ENCODE measurements around the gene SYTL5. TPM values are rescaled to one million over a fixed set of nuclear protein-coding genes. Genes with fewer than 3 reads are reported as not detected.

SYTL5 gene
- total RNA-seq, 1 donor from 2014 or later, result 1.7 TPM

- H3K4me3 ChIP-seq, result no peak overlapping the region
- peaks cover 7% of the 10 kb centered on the region for H3K4me1 ChIP-seq
- Mint-ChIP-seq H3K4me3 (no peak overlapping the region), H3K27me3 (ENCODE audit: insufficient read depth, low read depth) (no peaks in the 10 kb centered on the region), H3K36me3 (no peaks in the 10 kb centered on the region), H3K9me3 (peaks cover 2% of the 10 kb centered on the region), H3K4me1 (peaks cover 14% of the 10 kb centered on the region), H3K27ac (no peak overlapping the region)
- no peak overlapping the region for H3K27ac ChIP-seq
- H2AFZ ChIP-seq (replicated peaks), result no peak overlapping the region
- peak; percentile 69 for DNase-seq (ENCODE audit: low spot score)
- no peaks in the 10 kb centered on the region for H3F3A ChIP-seq (ENCODE audit: low read depth)
- no peaks in the 10 kb centered on the region for H3K36me3 ChIP-seq
- no peaks in the 10 kb centered on the region for H4K20me1 ChIP-seq (ENCODE audit: low read depth)
- no peak overlapping the region for H3K4me2 ChIP-seq
- no peaks in the 10 kb centered on the region for H3K27me3 ChIP-seq
- H3K79me2 ChIP-seq (ENCODE audit: low read depth), result no peaks in the 10 kb centered on the region
- H3K9me3 ChIP-seq (ENCODE audit: low read depth), result peaks cover 2% of the 10 kb centered on the region
- no peak overlapping the region for H3K9ac ChIP-seq
- TF ChIP-seq EZH2 (IDR thresholded peaks at IDR 0.05) (no peak), CTCF (IDR thresholded peaks at IDR 0.05) (peak; percentile 67), EZH2phosphoT487 (IDR thresholded peaks at IDR 0.05) (no peak)
Measured at GRCh38 chrX:38175139-38175538, 168.8 kb downstream of the SYTL5 start.

GRCh38 chrX:38178396-38178795, 172.0 kb downstream of the SYTL5 start:
- Histone ChIP-seq H3K79me2 (ENCODE audit: low read depth) (no peaks in the 10 kb centered on the region), H3K4me2 (no peak overlapping the region), H3K27me3 (no peaks in the 10 kb centered on the region), H4K20me1 (ENCODE audit: low read depth) (no peaks in the 10 kb centered on the region), H3K9me3 (ENCODE audit: low read depth) (peaks cover 2% of the 10 kb centered on the region), H3K9ac (no peak overlapping the region), H3K4me3 (no peak overlapping the region), H3K36me3 (no peaks in the 10 kb centered on the region), H3F3A (ENCODE audit: low read depth) (no peaks in the 10 kb centered on the region), H3K27ac (no peak overlapping the region), H3K4me1 (no peaks in the 10 kb centered on the region), H2AFZ (replicated peaks) (no peak overlapping the region)
- TF ChIP-seq EZH2 (IDR thresholded peaks at IDR 0.05) (no peak), EZH2phosphoT487 (IDR thresholded peaks at IDR 0.05) (no peak), CTCF (IDR thresholded peaks at IDR 0.05) (no peak)
- Mint-ChIP-seq H3K4me3 (no peak overlapping the region), H3K9me3 (no peaks in the 10 kb centered on the region), H3K27ac (no peak overlapping the region), H3K27me3 (ENCODE audit: insufficient read depth, low read depth) (no peaks in the 10 kb centered on the region), H3K4me1 (no peaks in the 10 kb centered on the region), H3K36me3 (no peaks in the 10 kb centered on the region)
- DNase-seq (ENCODE audit: low spot score), result no peak

Small RNAs within 50 kb of the gene (microRNA-seq; reads per million reads assigned to microRNA genes)
- gene MIR548AJ2, result not detected

Small RNAs within 50 kb of the gene (small RNA-seq; reads per million reads assigned to genes)
- not detected for gene MIR548AJ2

Other genes starting within 250 kb of the SYTL5 start
- gene CYBB, start 226.5 kb upstream of the SYTL5 start, total RNA-seq (ENCODE audit: low replicate concordance), result 0.28 TPM in 1 of 2 replicates, not detected in the other
- 8.3 and 12.1 TPM in 2 replicates for gene DYNLT3, start 159.0 kb upstream of the SYTL5 start, total RNA-seq (ENCODE audit: low replicate concordance)
- gene SRPX, start 214.3 kb downstream of the SYTL5 start, total RNA-seq (ENCODE audit: low replicate concordance), result 3.2 and 4.8 TPM in 2 replicates

Data from neural progenitor cell (in vitro differentiated cells).